Heart left ventricle (tissue), 13 donors: Measurements from ENCODE around the gene KCNAB1.

Experiments used
- CTCF ChIP-seq, 12 donors: fragments of 200-600 bp; sonication (generic) in 4 of 12; IDR thresholded peaks; one replicate each; pipeline versions ENCODE4 v1.5.0 to v1.8.0; 2018 to 2022; ENCODE audit warnings: antibody characterized with exemption in 12 of 12, mild to moderate bottlenecking in 5 of 12
- POLR2A ChIP-seq, 2 donors: fragments of 450-650 bp; IDR thresholded peaks; one replicate each; pipeline ENCODE4 v1.6.1; 2017; ENCODE audit warnings: antibody characterized with exemption in 2 of 2, mild to moderate bottlenecking in 2 of 2, moderate library complexity in 2 of 2
- donor health status: ischemic (EF 13 %, LVEDD 7.1; RV severe dilation, severe dysfunction).
- donor health status: DM: no; HTN: yes; CAD: no.
- donor health status: DM: no; HTN: no; CAD: no.
- donor health status: ischemic (EF 25% LVEDD 6.9; RV normal size, moderate dysfunction).
- donor health status: ischemic (EF 25% LVEDD 5.7; RV mildly dilated, moderate dysfunction).
- donor health status: ischemic (EF 35%, LVEDD 5.7; RV mildly dilated, moderate dysfunction).
- donor health status: nonischemic (EF 11% LVEDD 7.7; RV severe dilation, severe dysfunction).
- donor health status: DM: yes; HTN: yes; CAD: no.
- donor health status: PGD.
- donor health status: ischemic (EF 29% LVEDD 5.4; RV normal size, mild dysfunction).
- donor health status: nonischemic (EF 23%, LVEDD 6.1; RV moderate dilation, normal function).

- TF ChIP-seq CTCF (IDR thresholded peaks at IDR 0.05) (no peak), POLR2A (IDR thresholded peaks at IDR 0.05) (no peak)
These were observed 139.5 kb downstream of the KCNAB1 start for GRCh38 chr3:156259896-156260295.
